T-cell (primary cell): ENCODE measurements around the gene NDUFB10. TPM values are rescaled to one million over a fixed set of nuclear protein-coding genes. Genes with fewer than 3 reads are reported as not detected.
A peak's percentile ranks its signal among the peaks of the same experiment; 100 is the strongest.

Source experiments
- ATAC-seq, 4 experiments: fragments of 200-7000 bp in 3 of 4; fragments of 150-1000 bp in 1 of 4; cut with Tn5 transposase; replicated peaks in 1 of 4; 1 replicate in 3 of 4; 2 replicates in 1 of 4; pipeline ENCODE4 v1.10.0; 2021; ENCODE audit warnings: moderate library complexity in 3 of 4, mild to moderate bottlenecking in 2 of 4, moderate number of reproducible peaks in 1 of 4
- CTCF ChIA-PET, 2 donors: fragments of 300-600 bp; sonication (Branson Sonifier 250); formaldehyde crosslinking; loops; one replicate each; lab custom pipeline; 2022; ENCODE audit warnings: antibody characterized with exemption in 2 of 2; lab: Charles Lee
- POLR2A ChIA-PET, 2 donors: fragments of 300-600 bp; sonication (Branson Sonifier 250); formaldehyde crosslinking; loops; one replicate each; lab custom pipeline; 2022; ENCODE audit warnings: antibody characterized with exemption in 2 of 2; lab: Charles Lee
- DNase-seq, 35 experiments: peaks; one replicate each; pipeline versions ENCODE4 v3.0.0 to v3.0.0-alpha.2; 2013 to 2023
- H3K27ac ChIP-seq: one replicate; pipeline ENCODE4 v1.5.1; 2013; ENCODE audit warnings: low read length
- H3K27me3 ChIP-seq, 2 experiments: replicated peaks in 1 of 2; 1 replicate in 1 of 2; 2 replicates in 1 of 2; pipeline versions ENCODE4 v1.6.1 to v1.7.0; 2013; ENCODE audit warnings: low read length in 1 of 2, mixed read lengths in 1 of 2; ENCODE audit not compliant: control insufficient read depth in 2 of 2, insufficient read depth in 2 of 2; ENCODE audit errors: extremely low read depth in 1 of 2
- H3K36me3 ChIP-seq, 2 donors: 1 replicate in 1 of 2; 2 replicates in 1 of 2; pipeline versions ENCODE4 v1.6.1 to v1.7.0; 2013; ENCODE audit warnings: low read length in 1 of 2; ENCODE audit not compliant: control insufficient read depth in 2 of 2, insufficient read depth in 1 of 2; ENCODE audit errors: extremely low read depth in 1 of 2
- H3K4me1 ChIP-seq, 2 experiments: 1 replicate in 1 of 2; 2 replicates in 1 of 2; pipeline versions ENCODE4 v1.6.1 to v1.7.0; 2013; ENCODE audit warnings: low read length in 2 of 2, mixed read lengths in 1 of 2; ENCODE audit not compliant: insufficient read depth in 2 of 2, control insufficient read depth in 1 of 2; ENCODE audit errors: extremely low read depth in 1 of 2
- H3K4me3 ChIP-seq, 2 donors: 1 replicate in 1 of 2; 2 replicates in 1 of 2; pipeline versions ENCODE4 v1.5.1 to v1.7.0; 2013; ENCODE audit warnings: mild to moderate bottlenecking in 2 of 2, low read length in 1 of 2, moderate library complexity in 1 of 2; ENCODE audit not compliant: control insufficient read depth in 1 of 2; ENCODE audit errors: extremely low read depth in 1 of 2
- H3K9me3 ChIP-seq: 2 replicates; pipeline ENCODE4 v1.7.0; 2013
- H3K27ac Mint-ChIP-seq, 2 donors: one replicate each; pipeline ENCODE4 v1.8.0; 2020 to 2021; ENCODE audit warnings: mild to moderate bottlenecking in 2 of 2, mixed read lengths in 2 of 2
- H3K27me3 Mint-ChIP-seq, 2 donors: one replicate each; pipeline ENCODE4 v1.8.0; 2021 to 2022; ENCODE audit warnings: mixed read lengths in 2 of 2
- H3K36me3 Mint-ChIP-seq: one replicate; pipeline ENCODE4 v1.8.0; 2021; ENCODE audit warnings: mixed read lengths
- H3K4me1 Mint-ChIP-seq, 3 donors: one replicate each; pipeline ENCODE4 v1.8.0; 2020 to 2022; ENCODE audit warnings: mixed read lengths in 3 of 3, mild to moderate bottlenecking in 1 of 3
- H3K4me3 Mint-ChIP-seq, 3 donors: one replicate each; pipeline ENCODE4 v1.8.0; 2020 to 2022; ENCODE audit warnings: mild to moderate bottlenecking in 3 of 3, mixed read lengths in 3 of 3, moderate library complexity in 3 of 3
- H3K9me3 Mint-ChIP-seq, 3 donors: one replicate each; pipeline ENCODE4 v1.8.0; 2020 to 2022; ENCODE audit warnings: mixed read lengths in 3 of 3
- WGBS: methylation state at CpG from one replicate; pipeline ENCODE4 v1.1.5; 2013; ENCODE audit warnings: missing lambda C conversion rate; ENCODE audit not compliant: insufficient coverage; 5-methylcytosine and 5-hydroxymethylcytosine counted together
- total RNA-seq, 35 experiments: library from RNA in 6 of 35; stranded (reverse) in 6 of 35; fragments of 120-200 nt in 1 of 35; gene quantifications; one replicate each; pipeline versions ENCODE4 v1.2.1 to v1.2.4 and lab custom pipeline; 2013 to 2026

Gene NDUFB10
- total RNA-seq, 5 donors from 2014 or later (not counting 1 experiment from before 2014, with no cell fraction given): 46.3 to 96.5 (median 84.4) TPM

DNA sequence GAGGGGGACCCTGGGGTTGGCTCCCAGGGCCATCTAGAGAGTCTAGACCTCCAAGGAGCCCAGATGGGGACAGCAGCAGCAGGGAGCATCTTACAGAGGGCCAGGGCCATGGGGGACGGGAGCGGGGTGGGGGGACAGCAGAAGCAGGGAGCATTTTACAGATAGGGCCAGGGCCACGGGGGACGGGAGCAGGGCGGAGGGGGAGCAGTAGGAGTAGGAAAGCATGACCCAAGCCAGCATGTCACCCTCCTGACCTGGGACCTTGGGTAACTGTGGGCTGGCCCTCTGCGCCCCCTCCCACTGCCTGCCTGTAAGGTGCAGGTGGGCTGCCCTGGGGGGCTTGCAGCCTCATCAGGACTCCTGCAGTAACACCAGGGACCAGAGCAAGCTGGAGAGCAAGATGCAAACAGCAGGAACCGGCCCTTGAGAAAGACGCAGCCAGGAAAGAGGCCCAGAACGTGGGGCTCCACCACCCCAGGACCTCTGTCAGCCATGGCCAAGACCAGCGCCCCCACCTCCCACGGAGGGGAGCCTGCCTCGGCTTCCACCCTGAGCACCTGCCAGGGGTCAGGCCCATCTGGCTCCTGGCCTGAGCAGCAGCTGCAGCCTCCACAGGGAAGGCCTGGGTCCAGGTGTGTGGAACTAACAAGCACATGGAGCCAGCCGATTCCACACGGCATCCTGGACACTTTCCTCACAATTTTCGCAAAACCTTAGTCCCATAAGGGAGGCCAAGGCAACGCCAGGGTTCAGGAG lies 47.9 kb downstream of the NDUFB10 start:
- peaks cover 19 to 70% of the 10 kb centered on the region in 2 experiments for H3K4me1 ChIP-seq
- peaks cover 3% of the 10 kb centered on the region for H3K36me3 Mint-ChIP-seq
- no peaks in the 10 kb centered on the region for H3K9me3 ChIP-seq
- ChIA-PET CTCF (no interaction called here), POLR2A (no interaction called here)
- H3K4me3 Mint-ChIP-seq: peak overlapping the region; percentile 82 to 87 (median 84)
- no peak for ATAC-seq
- no peak for DNase-seq
- peak overlapping the region; percentile 53 for H3K27ac ChIP-seq
- no peaks in the 10 kb centered on the region for H3K27me3 ChIP-seq
- no peaks in the 10 kb centered on the region for H3K9me3 Mint-ChIP-seq
- peaks cover 12 to 17% of the 10 kb centered on the region in 2 donors for H3K36me3 ChIP-seq
- H3K4me1 Mint-ChIP-seq: peaks cover 41 to 52% (median 42%) of the 10 kb centered on the region in 3 donors
- peak overlapping the region; percentile 44 to 88 for H3K27ac Mint-ChIP-seq
- no peaks in the 10 kb centered on the region for H3K27me3 Mint-ChIP-seq
- WGBS: 83% methylated on average over 12 of the region's 16 CpGs
- H3K4me3 ChIP-seq: peak overlapping the region in 1 of 2 donors; percentile 1

DNA sequence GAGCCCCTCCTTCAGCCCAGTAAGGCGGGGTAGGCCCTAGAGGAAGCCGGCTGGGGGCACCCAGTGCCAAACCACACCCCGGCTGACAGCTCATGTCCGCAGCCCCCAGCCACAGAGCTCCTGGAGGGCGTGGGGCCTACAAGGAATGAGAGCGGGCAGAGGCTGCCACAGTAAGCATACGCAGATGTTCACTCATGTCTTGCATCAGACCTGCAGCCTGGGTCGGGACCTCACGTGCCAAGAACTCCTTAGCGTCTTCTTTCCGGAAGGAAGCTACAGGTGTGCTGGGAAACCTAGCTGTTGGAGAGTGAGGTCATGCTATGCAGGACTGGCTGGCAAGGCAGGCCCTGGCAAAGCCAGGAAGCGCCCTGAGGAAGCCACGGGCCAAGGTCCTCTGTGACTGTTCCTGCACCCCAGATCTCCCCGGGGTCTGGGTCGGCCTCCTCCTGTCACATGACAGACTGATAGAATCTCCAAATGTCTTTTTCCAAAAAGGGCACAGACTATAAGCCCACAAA lies 48.7 kb downstream of the NDUFB10 start:
- 9% methylated on average over 15 of the region's 15 CpGs for WGBS
- ChIA-PET CTCF (interaction anchor here in 1 of 2 donors (0.6 to 1.3 kb wide), 2 partner anchors 16 to 143 kb away, joined by 3 to 6 read pairs; no protein-coding TSS in a partner anchor), POLR2A (no interaction called here)
- Mint-ChIP-seq H3K36me3 (no peaks in the 10 kb centered on the region), H3K9me3 (no peaks in the 10 kb centered on the region), H3K27me3 (no peaks in the 10 kb centered on the region), H3K27ac (peak overlapping the region; percentile 76 to 88), H3K4me3 (peak overlapping the region; percentile 82 to 87 (median 84)), H3K4me1 (peaks cover 41 to 52% (median 42%) of the 10 kb centered on the region in 3 donors)
- peaks cover 8 to 9% of the 10 kb centered on the region in 2 donors for H3K36me3 ChIP-seq
- no peaks in the 10 kb centered on the region for H3K27me3 ChIP-seq
- no peak for ATAC-seq
- peak overlapping the region; percentile 53 for H3K27ac ChIP-seq
- H3K9me3 ChIP-seq: no peaks in the 10 kb centered on the region
- peaks cover 19 to 68% of the 10 kb centered on the region in 2 experiments for H3K4me1 ChIP-seq
- peak overlapping the region; percentile 1 to 70 for H3K4me3 ChIP-seq
- peak in 4 of 35 experiments; percentile 12 to 39 (median 26) for DNase-seq

DNA sequence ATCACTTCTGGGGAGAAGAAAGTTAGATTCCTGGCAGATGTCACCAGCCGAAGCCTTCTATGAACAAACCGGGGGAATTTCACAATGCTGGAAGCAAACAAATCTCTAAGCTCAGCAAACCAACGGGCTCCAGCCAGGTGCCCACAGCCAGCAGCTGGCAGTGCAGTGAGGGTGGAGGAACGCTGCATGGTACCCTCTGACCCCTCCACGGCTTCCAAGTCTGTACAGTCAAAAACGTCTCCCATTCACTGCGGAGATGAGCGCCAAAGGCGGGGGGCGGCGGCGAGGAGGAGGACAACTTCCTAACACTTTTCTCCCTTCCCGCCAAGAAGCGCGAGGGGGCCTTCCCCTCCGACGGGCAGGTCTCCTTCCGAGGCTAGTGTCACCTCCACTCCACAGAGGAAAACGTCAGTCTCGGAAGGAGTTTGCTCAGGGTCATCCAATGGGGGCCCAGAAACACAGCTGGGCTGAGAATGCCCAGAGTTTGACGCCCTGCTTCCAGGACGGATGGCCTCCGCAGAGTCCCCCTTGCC lies 49.4 kb downstream of the NDUFB10 start:
- Mint-ChIP-seq H3K36me3 (no peaks in the 10 kb centered on the region), H3K4me1 (peaks cover 41 to 52% (median 42%) of the 10 kb centered on the region in 3 donors), H3K27me3 (no peaks in the 10 kb centered on the region), H3K9me3 (no peaks in the 10 kb centered on the region), H3K27ac (peak overlapping the region; percentile 76 to 88), H3K4me3 (peak overlapping the region; percentile 82 to 87 (median 84))
- H3K4me1 ChIP-seq: peaks cover 19 to 62% of the 10 kb centered on the region in 2 experiments
- ATAC-seq (no peak), DNase-seq (peak in 2 of 35 experiments; percentile 17 to 44)
- WGBS: 2% methylated on average over 13 of the region's 23 CpGs
- no peaks in the 10 kb centered on the region for H3K9me3 ChIP-seq
- CTCF ChIA-PET: interaction anchor here in 1 of 2 donors (0.6 to 1.3 kb wide), 2 partner anchors 16 to 144 kb away, joined by 3 to 6 read pairs; no protein-coding TSS in a partner anchor
- H3K4me3 ChIP-seq: peak overlapping the region; percentile 59 to 70
- H3K27ac ChIP-seq: peak overlapping the region; percentile 53
- H3K36me3 ChIP-seq: peaks cover 3 to 5% of the 10 kb centered on the region in 2 donors
- POLR2A ChIA-PET: interaction anchor here in 1 of 2 donors (0.6 kb wide), 1 partner anchor 147 kb away, joined by 3 read pairs; the partner anchor contains the start of gene TRAF7
- H3K27me3 ChIP-seq: no peaks in the 10 kb centered on the region

DNA sequence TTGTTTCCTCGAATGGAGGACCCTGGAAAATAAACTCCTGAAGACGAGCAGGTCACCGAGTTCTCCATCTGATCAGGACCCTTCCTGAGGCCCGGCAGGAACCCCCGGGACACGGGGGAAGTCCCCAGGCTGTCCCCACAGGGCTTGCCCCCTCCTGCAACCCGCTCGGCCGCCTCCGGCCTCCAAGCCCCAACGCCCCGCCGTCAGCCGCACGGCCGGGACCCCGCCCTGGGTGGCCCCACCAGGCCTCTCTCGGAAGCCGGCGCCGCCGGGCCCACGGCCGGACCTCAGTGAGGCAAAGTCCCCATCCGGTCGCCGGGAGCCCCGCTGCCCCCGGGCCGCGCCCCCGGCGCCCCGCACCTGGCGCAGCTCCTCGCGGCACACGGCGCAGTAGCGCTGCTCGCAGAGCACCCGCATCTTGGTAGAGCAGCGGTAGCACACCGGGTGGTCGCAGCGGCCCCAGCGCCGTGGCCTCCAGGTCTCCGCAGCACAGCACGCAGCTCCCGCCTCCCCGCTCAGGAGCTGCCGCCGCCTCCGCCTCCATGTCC lies 49.9 kb downstream of the NDUFB10 start:
- H3K4me3 Mint-ChIP-seq: peak overlapping the region; percentile 82 to 87 (median 84)
- no peaks in the 10 kb centered on the region for H3K36me3 Mint-ChIP-seq
- H3K9me3 ChIP-seq: no peaks in the 10 kb centered on the region
- H3K27me3 Mint-ChIP-seq: no peaks in the 10 kb centered on the region
- peak overlapping the region; percentile 59 to 70 for H3K4me3 ChIP-seq
- under 1% methylated on average over 55 of the region's 55 CpGs for WGBS
- peaks cover 3% of the 10 kb centered on the region in 2 donors for H3K36me3 ChIP-seq
- H3K9me3 Mint-ChIP-seq: no peaks in the 10 kb centered on the region
- H3K27me3 ChIP-seq: no peaks in the 10 kb centered on the region
- H3K27ac ChIP-seq: peak overlapping the region; percentile 53
- CTCF ChIA-PET: interaction anchor here in 1 of 2 donors (1.3 kb wide), 1 partner anchor 17 kb away, joined by 3 read pairs; no protein-coding TSS in a partner anchor
- ATAC-seq (peak; percentile 5 to 62 (median 50)), DNase-seq (peak in 1 of 35 experiments; percentile 21)
- peak overlapping the region; percentile 76 to 88 for H3K27ac Mint-ChIP-seq
- H3K4me1 Mint-ChIP-seq: peaks cover 38 to 47% (median 42%) of the 10 kb centered on the region in 3 donors
- H3K4me1 ChIP-seq: peaks cover 19 to 56% of the 10 kb centered on the region in 2 experiments
- POLR2A ChIA-PET: interaction anchor here in 1 of 2 donors (0.6 kb wide), 1 partner anchor 146 kb away, joined by 3 read pairs; the partner anchor contains the start of gene TRAF7

DNA sequence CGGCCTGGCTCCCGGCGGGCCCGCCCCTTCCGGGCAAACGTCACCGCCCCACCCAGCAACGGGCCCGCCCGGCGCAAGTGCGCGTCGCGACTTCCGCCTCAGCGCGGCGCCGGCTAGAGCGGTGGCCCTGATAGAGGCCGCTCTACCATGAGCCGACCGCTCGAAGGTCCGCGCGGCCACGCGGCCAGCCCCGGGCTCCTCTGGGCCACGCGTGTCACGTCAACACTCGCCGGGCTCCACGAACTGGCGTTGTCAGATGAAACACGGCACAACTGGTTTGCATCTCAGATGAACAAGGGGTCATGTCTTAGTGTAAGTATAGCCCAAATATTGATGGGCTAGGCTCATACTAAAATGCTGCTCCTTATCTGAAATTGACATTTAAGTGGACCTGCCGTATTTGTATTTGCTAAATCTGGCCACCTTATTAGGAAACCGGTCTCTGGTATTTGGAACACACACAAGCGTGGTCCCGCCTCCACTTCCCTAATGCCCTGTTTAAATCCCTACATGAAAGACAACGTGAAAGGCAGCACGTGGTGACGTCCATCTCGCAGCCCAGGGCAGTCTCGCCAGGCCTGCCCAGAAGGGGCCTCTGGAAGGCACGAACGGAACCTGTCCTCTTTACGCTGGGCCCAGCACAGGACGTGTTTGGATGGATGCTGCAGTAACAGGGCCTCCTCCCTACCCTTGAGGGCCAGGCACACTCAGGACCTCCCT lies 50.6 kb downstream of the NDUFB10 start, which contains the start of gene ZNF598:
TSS of gene ZNF598 (minus strand) at position 31 of the 720 bp plus-strand sequence.
- peaks cover 34 to 41% (median 40%) of the 10 kb centered on the region in 3 donors for H3K4me1 Mint-ChIP-seq
- 1% methylated on average over 49 of the region's 52 CpGs for WGBS
- CTCF ChIA-PET: no interaction called here

More for the DNA sequence above, 50.6 kb downstream of the NDUFB10 start, which contains the start of gene ZNF598:
- H3K27ac ChIP-seq: peak within 1 kb of the TSS; percentile 94
- no peaks in the 10 kb centered on the region for H3K27me3 ChIP-seq
- peak within 1 kb of the TSS; percentile 78 to 84 for H3K4me3 ChIP-seq
- peaks cover 17 to 49% of the 10 kb centered on the region in 2 experiments for H3K4me1 ChIP-seq
- H3K4me3 Mint-ChIP-seq: peak within 1 kb of the TSS; percentile 86 to 88 (median 87)
- H3K9me3 Mint-ChIP-seq: no peaks in the 10 kb centered on the region
- peak within 1 kb of the TSS; percentile 91 to 92 for H3K27ac Mint-ChIP-seq
- POLR2A ChIA-PET: no interaction called here
- no peaks in the 10 kb centered on the region for H3K9me3 ChIP-seq
- DNase-seq (peak; percentile 42 to 90 (median 70)), ATAC-seq (peak; percentile 91 to 96 (median 96))
- H3K27me3 Mint-ChIP-seq: no peaks in the 10 kb centered on the region
- peaks cover 3% of the 10 kb centered on the region in 2 donors for H3K36me3 ChIP-seq
- no peaks in the 10 kb centered on the region for H3K36me3 Mint-ChIP-seq
